OCI-LY3 (cell line): ENCODE measurements around the gene CTTN.

Source experiments
- H2AFZ ChIP-seq: fragments of 200-600, 300-600 bp; shearing (Covaris generic); 2 replicates; pipeline ENCODE4 v1.6.0; 2014; ENCODE audit warnings: antibody characterized with exemption, low read depth, low read length
- H3K27ac ChIP-seq: fragments of 200-600, 300-600 bp; sonication (generic); 2 replicates; pipeline ENCODE4 v1.5.1; 2014; ENCODE audit warnings: mild to moderate bottlenecking, low read length, moderate library complexity, mixed read lengths
- H3K27me3 ChIP-seq: fragments of 200-600, 300-600 bp; sonication (generic); 2 replicates; pipeline ENCODE4 v1.6.1; 2014; ENCODE audit warnings: low read depth, low read length, mixed read lengths
- H3K36me3 ChIP-seq: fragments of 200-600, 300-600 bp; sonication (generic); replicated peaks from 2 replicates; pipeline ENCODE3; 2014; ENCODE audit warnings: low read depth, low read length, mixed read lengths
- H3K4me1 ChIP-seq: fragments of 300-600, 200-600 bp; sonication (generic); 2 replicates; pipeline ENCODE4 v1.6.1; 2014; ENCODE audit warnings: low read length, mixed read lengths
- H3K4me2 ChIP-seq: fragments of 200-600, 300-600 bp; sonication (generic); 2 replicates; pipeline ENCODE4 v1.6.1; 2014; ENCODE audit warnings: low read length, mixed read lengths
- H3K4me3 ChIP-seq: fragments of 300-600, 200-600 bp; sonication (generic); 2 replicates; pipeline ENCODE4 v1.5.1; 2014; ENCODE audit warnings: antibody characterized with exemption, mild to moderate bottlenecking, low read length, moderate library complexity
- H3K79me2 ChIP-seq: fragments of 300-600, 200-600 bp; shearing (Covaris generic); 2 replicates; pipeline ENCODE4 v1.6.1; 2014; ENCODE audit warnings: mild to moderate bottlenecking, low read length, mixed read lengths
- H3K9ac ChIP-seq: fragments of 300-600, 200-600 bp; shearing (Covaris generic); 2 replicates; pipeline ENCODE4 v1.6.0; 2014; ENCODE audit warnings: mild to moderate bottlenecking, low read length, moderate library complexity
- H3K9me3 ChIP-seq: fragments of 200-600, 300-600 bp; shearing (Covaris generic); 2 replicates; pipeline ENCODE4 v1.6.1; 2014; ENCODE audit warnings: low read length, mixed read lengths; ENCODE audit not compliant: insufficient read depth
- H4K20me1 ChIP-seq: fragments of 200-600, 300-600 bp; sonication (generic); 2 replicates; pipeline ENCODE4 v1.6.1; 2016; ENCODE audit warnings: low read length, mixed read lengths; ENCODE audit not compliant: insufficient read depth
- EZH2phosphoT487 ChIP-seq: fragments of 200-600 bp; shearing (Covaris generic); IDR thresholded peaks from 2 replicates; pipeline ENCODE4 v1.6.1; 2018; ENCODE audit warnings: antibody characterized with exemption, mixed run types, low read depth
- TF ChIP-seq, protein P1 (sequence below): fragments of 200-600, 300-600 bp; sonication (generic); IDR thresholded peaks from 2 replicates; pipeline ENCODE4 v1.5.1; 2014; ENCODE audit warnings: antibody characterized with exemption, low read length, low read depth

CTTN gene

DNA sequence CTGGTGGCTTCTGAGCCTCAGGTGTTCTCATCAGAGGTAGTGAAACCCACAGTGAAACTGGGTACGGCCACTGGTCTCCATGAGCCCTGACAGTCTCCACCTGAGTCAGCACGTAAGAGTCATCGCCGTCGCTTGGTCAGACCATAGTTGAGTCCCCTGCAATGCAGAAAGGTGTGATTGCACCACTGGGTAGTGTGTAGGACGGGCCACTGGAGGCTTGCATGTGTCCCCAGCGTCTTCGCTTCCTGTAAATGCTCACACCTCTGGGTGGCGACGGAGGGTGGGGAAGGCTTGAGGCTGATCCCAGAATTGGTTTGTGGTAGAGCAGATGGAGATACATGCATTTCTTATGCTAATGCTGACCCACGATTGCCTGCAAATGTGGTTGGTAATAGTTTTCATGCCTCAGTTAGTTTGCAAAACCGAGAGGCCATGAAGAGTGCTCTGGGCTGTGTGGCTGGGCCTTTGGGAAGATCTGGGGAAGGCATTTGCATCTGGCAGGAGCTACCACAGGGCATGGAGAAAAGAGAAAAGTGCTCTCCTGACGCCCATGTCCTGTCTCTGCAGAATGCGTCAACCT, 26.5 kb downstream of the CTTN start:
- H3K9ac ChIP-seq: peak overlapping the region; percentile 14; the same call in 1 of the 2 replicates
- H3K9me3 ChIP-seq: no peaks in the 10 kb centered on the region
- no peaks in the 10 kb centered on the region for H3K79me2 ChIP-seq
- H3K4me3 ChIP-seq: peak overlapping the region; percentile 33
- H3K36me3 ChIP-seq: peaks cover 54% of the 10 kb centered on the region
- H4K20me1 ChIP-seq: no peaks in the 10 kb centered on the region
- H2AFZ ChIP-seq: no peak overlapping the region
- H3K27ac ChIP-seq: peak overlapping the region; percentile 61
- H3K4me2 ChIP-seq: peak overlapping the region; percentile 67
- H3K4me1 ChIP-seq: peaks cover 30% of the 10 kb centered on the region
- no peak for TF ChIP-seq EZH2phosphoT487
- TF ChIP-seq, protein P1, sequence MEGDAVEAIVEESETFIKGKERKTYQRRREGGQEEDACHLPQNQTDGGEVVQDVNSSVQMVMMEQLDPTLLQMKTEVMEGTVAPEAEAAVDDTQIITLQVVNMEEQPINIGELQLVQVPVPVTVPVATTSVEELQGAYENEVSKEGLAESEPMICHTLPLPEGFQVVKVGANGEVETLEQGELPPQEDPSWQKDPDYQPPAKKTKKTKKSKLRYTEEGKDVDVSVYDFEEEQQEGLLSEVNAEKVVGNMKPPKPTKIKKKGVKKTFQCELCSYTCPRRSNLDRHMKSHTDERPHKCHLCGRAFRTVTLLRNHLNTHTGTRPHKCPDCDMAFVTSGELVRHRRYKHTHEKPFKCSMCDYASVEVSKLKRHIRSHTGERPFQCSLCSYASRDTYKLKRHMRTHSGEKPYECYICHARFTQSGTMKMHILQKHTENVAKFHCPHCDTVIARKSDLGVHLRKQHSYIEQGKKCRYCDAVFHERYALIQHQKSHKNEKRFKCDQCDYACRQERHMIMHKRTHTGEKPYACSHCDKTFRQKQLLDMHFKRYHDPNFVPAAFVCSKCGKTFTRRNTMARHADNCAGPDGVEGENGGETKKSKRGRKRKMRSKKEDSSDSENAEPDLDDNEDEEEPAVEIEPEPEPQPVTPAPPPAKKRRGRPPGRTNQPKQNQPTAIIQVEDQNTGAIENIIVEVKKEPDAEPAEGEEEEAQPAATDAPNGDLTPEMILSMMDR: peak; percentile 44
- no peaks in the 10 kb centered on the region for H3K27me3 ChIP-seq

DNA sequence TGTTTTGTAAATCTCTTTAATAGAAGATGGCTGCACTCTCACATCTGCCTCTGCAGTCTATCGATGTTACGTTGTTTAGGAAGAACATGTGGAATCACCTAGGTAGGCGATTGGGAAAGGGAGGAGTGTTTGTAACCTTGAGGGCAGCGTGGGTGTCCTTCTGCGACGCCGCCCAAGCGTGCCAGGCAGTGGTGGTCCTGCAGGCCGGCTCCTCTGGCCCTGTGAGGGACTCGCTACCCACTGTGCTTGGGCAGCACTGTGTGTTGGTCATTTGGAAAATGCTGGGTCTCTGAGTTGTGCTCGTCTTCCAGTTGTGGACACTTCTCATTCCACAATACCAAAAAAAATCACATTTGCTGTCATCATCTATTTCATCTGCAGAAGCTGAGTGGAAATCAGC, 29.1 kb downstream of the CTTN start:
- Histone ChIP-seq H3K36me3 (peaks cover 47% of the 10 kb centered on the region), H3K27ac (no peak overlapping the region), H3K9ac (no peak overlapping the region), H3K4me2 (no peak overlapping the region), H3K9me3 (no peaks in the 10 kb centered on the region), H3K79me2 (no peaks in the 10 kb centered on the region), H4K20me1 (no peaks in the 10 kb centered on the region), H3K27me3 (no peaks in the 10 kb centered on the region), H2AFZ (no peak overlapping the region), H3K4me3 (no peak overlapping the region), H3K4me1 (peaks cover 30% of the 10 kb centered on the region)
- TF ChIP-seq, protein P1: no peak
- no peak for TF ChIP-seq EZH2phosphoT487

DNA sequence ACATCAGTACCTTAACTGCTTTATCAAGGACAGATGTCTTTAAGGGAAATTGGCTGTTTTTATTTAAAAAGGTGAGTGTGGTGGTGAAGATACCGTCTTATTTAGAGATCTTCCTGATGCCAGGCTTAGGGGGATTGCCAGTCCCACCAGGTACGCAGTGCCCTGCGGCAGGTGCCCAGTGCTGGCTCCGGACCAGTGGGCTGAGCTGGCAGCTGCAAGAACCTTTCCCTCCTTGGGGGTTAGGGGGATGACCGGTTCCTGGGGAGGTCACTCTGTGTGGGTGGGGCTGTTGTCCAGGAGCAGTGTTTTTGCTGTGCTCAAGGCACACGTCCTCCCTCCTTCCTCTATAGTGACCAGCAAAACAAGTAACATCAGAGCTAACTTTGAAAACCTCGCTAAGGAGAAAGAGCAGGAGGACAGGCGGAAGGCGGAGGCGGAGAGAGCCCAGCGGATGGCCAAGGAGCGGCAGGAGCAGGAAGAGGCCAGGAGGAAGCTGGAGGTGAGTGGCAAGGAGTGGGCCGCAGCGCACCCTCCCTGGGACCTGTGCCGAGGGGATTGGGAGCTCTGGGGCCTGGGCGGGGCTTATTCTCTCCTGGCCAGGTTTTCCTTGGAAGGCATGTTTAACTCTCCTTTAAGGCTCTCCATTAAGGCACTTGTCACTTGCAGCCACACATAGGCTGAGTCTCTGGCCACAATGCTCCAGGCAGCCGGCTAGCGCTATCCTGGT, 30.5 kb downstream of the CTTN start:
- H3K9me3 ChIP-seq: no peaks in the 10 kb centered on the region
- no peaks in the 10 kb centered on the region for H4K20me1 ChIP-seq
- peaks cover 38% of the 10 kb centered on the region for H3K4me1 ChIP-seq
- no peak overlapping the region for H3K9ac ChIP-seq
- H3K79me2 ChIP-seq: no peaks in the 10 kb centered on the region
- no peak overlapping the region for H2AFZ ChIP-seq
- no peaks in the 10 kb centered on the region for H3K27me3 ChIP-seq
- no peak overlapping the region for H3K4me2 ChIP-seq
- H3K36me3 ChIP-seq: peaks cover 45% of the 10 kb centered on the region
- no peak overlapping the region for H3K4me3 ChIP-seq
- no peak overlapping the region for H3K27ac ChIP-seq
- TF ChIP-seq, protein P1: no peak
- TF ChIP-seq EZH2phosphoT487: no peak

DNA sequence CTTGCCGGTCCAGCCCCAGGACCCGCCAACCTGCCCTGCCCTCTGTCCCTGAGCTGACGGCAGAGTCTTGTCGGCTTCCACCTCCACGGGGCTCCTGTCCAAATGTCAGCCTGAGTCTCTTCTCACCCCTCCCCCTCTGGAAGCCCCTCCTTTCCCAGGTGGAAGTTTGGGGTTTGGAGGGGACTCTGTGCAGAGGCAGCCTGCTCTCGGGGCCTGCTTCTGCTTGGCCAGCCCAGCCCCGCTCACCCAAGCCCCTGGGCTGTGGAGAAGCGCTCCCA, 31.0 kb downstream of the CTTN start:
- Histone ChIP-seq H2AFZ (no peak overlapping the region), H3K36me3 (peaks cover 45% of the 10 kb centered on the region), H3K27me3 (no peaks in the 10 kb centered on the region), H3K9ac (no peak overlapping the region), H3K4me2 (no peak overlapping the region), H3K9me3 (no peaks in the 10 kb centered on the region), H4K20me1 (no peaks in the 10 kb centered on the region), H3K4me3 (no peak overlapping the region), H3K79me2 (no peaks in the 10 kb centered on the region), H3K4me1 (peaks cover 38% of the 10 kb centered on the region), H3K27ac (no peak overlapping the region)
- TF ChIP-seq, protein P1: no peak
- no peak for TF ChIP-seq EZH2phosphoT487
